ENCODE measurements around the gene RAPGEF5.

The RAPGEF5 gene

DNA sequence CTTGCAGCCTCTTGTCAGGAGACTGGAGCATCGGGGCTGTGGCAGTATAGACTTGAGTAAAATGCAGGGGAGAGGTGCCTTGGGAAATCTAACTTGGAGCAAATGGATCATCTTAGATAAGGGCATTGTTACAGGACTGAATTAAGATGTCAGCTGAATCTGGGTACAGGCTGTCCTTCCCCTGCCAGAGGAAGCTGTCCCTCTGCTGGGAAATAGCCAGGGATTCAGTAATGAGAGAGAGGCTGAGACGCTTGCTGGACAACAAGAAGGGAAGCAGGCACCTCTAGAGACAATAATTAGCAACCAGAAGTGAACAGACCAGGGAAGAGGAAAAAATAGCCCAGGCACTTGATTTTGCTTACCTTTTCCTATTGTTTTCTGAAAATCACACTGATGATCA is 20.7 kb upstream of the RAPGEF5 start:
- DNase-seq (ENCODE audit: low spot score) = peak; percentile 45

GRCh38 chr7:22375359-22376048 is 18.6 kb upstream of the RAPGEF5 start:
- no peak for DNase-seq (ENCODE audit: low spot score)

DNA sequence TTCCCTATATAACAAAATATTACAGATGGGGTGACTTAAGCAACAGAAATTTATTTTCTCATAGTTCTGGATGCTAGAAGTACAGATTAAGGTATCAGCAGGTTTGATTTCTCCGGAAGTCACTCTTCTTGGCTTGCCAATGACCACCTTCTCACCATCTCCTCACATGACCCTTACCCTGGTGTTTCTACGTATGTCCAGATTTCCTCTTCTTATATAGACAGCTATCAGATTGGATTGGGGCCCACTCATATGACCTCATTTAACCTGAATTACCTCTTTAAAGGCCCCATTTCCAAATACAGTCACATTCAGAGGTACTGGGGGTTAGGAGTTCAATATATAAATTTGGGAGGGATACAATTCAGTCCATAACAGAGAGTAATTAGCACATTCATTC is 17.0 kb upstream of the RAPGEF5 start:
- no peak for DNase-seq (ENCODE audit: low spot score)

GRCh38 chr7:22373388-22373787 is 16.4 kb upstream of the RAPGEF5 start:
- no peak for DNase-seq (ENCODE audit: low spot score)

GRCh38 chr7:22372863-22373262 is 15.9 kb upstream of the RAPGEF5 start:
- no peak for DNase-seq (ENCODE audit: low spot score)

- no peak for DNase-seq (ENCODE audit: low spot score)
These were observed 14.9 kb upstream of the RAPGEF5 start for GRCh38 chr7:22371878-22372277.

DNA sequence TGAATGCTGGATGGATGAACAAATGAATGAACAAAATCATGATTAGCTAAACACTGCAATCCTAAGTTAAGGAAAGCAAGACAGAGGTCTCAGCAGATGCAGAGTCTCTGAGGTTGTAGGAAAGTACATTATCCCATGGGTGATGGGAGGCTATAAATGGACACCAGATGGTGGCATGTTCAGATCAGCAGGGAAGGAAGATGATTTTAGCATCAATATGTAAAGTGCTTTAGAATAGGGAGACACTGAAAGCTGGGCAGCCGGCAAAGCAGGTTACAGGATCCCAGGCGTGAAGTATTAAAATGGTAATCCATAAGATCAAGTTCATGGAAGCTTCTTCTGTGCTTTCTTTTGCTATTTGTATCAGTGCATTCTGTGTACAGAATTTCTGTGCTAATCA is 7.9 kb upstream of the RAPGEF5 start:
- DNase-seq (ENCODE audit: low spot score) = no peak

GRCh38 chr7:22363756-22364422 is 6.9 kb upstream of the RAPGEF5 start:
- no peak for DNase-seq (ENCODE audit: low spot score)

GRCh38 chr7:22361795-22362194 is 4.8 kb upstream of the RAPGEF5 start:
- no peak for DNase-seq (ENCODE audit: low spot score)

DNA sequence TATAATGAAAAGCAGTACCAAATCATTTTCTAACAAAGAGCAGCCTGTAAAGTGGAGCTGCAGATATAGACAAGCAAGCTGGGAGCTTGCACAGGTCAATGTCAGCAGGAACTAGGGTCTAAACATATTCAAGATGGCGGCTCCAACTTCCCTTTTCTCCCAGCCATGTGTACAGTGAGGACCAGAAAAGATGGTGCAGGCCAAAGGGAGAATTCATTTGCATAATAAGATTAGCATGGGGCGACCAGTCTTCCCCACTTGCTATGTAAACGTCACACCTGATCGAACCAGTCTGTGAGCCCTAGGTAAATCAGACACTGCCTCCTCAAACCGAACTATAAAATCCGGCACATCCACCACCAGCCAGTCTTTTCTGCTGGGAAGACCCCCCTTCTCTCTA is 4.4 kb upstream of the RAPGEF5 start:
- no peak for DNase-seq (ENCODE audit: low spot score)

GRCh38 chr7:22358820-22359697 is 2.1 kb upstream of the RAPGEF5 start:
- DNase-seq (ENCODE audit: low spot score) = no peak

DNA sequence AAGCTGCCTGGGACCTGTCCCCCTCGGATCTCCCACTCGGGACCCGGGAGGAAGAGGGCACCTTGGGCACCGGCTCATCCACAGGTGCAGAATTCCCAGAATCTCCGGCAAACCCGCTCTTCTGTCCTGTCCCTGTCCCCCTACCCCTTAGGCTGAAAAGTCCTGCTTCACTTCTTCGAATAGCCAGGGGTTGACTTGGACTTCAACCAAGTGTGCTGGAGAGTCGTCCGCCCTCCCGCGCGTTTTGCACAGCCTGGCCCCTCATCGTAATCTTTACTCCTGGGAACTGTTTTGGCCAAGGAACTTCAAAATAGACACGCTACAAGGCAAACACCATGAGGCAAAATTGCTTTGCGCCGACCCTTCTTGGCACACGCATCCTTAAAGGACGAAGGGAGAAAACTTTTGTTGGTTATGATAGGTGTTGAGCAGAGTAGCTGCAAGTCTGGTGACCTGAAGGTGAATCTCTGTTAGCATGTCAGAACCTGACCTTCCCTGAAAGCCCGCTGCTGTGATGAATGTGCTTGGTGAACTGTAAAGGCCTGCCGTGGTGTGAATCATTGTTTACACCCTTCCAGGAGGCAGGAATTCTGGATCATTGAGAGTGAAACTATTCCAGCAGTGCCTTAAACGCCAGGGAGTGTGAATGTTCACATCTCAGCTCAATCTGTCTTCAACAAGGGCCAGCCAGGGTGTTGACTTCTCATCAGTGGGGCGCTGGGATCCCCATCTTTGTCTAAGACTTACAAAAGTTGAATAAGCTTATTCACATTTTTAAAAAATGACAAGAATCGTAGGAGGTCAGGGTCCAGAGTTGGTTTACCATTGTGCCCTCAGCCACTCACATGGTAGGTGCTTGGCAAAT is 589 bp upstream of the RAPGEF5 start:
- no peak for DNase-seq (ENCODE audit: low spot score)

DNA sequence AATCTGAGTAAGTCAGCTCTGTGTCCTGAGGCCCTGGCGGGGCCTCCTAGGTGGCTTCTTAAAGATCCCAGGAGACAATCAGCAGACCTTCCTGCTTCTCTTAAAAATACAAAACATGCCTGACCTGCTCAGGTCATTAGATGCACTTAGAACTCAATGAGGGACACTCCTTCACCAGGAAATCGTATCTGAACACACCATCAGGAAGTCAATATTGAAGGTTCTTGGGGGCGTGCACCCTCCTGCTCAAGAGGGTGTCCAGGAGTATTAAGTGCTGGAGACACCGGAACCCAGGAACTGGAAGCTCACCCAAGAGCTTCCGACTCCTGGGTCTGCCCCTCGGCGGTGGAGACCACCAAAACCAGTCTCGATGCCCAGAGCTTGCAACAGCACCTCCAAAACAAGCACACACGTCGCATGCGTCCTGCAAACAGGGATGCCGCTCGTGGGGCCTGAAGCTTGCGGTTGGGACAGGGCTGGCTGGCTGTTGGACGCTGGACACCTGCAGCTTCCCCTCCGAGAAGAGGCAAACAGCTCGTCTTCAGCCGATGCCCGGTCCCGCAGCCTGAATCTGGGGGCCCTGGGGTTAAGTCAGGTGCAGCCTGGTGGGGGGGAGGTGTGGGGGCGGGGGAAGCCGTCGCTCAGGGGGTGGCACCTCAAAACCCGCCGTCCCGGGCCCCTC is 803 bp downstream of the RAPGEF5 start:
- DNase-seq (ENCODE audit: low spot score) = no peak

- DNase-seq (ENCODE audit: low spot score) = no peak
These were observed 1.3 kb downstream of the RAPGEF5 start for GRCh38 chr7:22355620-22356009.

DNA sequence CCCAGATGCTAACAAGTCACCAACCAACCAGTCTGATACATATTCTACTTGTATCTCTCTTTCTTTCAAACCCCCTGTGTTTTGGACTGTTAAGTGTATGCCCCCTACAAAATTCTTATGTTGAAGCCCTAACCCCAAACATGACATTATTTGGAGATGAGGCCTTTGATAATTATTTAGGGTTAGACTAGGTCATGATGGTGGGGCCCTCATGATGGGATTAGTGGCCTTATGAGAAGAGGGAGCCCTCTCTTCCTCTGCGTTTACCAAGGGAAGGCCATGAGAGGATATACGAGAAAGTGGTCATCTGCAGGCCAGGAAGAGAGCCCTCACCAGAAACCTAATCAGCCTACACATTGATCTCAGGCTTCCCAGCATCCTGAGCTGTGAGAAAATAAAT is 2.5 kb downstream of the RAPGEF5 start:
- no peak for DNase-seq (ENCODE audit: low spot score)

- DNase-seq (ENCODE audit: low spot score) = no peak
These were observed 4.1 kb downstream of the RAPGEF5 start for GRCh38 chr7:22352887-22353286.

GRCh38 chr7:22351878-22352277 is 5.1 kb downstream of the RAPGEF5 start:
- DNase-seq (ENCODE audit: low spot score) = no peak

- DNase-seq (ENCODE audit: low spot score) = no peak
These were observed 5.6 kb downstream of the RAPGEF5 start for GRCh38 chr7:22351329-22351692.

DNA sequence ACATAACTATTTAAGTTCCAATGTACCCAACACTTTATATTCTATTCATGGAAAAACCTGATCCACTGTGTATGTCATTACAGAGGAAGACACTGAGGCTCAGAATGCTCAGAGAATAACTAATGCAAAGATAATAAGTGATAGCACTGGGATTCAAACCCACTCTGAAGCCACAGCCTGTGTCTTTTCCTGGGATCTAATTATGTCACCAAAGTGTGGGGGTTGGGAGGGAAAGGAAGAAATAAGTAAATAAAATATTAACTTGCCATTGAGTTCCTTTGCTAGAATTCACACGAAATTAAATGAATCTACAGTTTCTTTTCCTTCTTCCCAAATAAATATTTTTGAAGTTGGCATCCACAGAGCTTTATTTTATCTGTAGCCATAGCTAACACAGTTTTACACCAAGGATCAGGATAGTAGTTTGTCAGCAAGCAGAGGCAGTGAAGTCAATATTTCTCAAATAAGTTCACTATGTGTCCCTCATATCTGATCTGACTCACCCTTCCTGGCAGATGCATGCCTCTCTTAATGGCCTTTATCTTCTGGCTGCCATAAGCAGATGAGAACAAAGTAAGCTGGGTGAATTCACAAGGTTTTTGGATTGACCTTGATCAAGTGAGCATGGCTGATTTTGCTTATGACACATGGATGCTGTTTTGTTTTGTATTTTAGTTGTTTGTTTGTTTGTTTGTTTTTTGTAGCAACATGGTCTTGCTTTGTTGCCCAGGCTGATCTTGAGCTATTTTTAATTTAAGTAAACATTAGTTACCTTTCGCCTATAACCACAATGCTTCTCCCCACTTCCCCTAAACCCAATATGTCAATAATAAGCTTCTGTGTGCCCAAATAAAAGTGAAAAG is 6.3 kb downstream of the RAPGEF5 start:
- DNase-seq (ENCODE audit: low spot score) = no peak

DNA sequence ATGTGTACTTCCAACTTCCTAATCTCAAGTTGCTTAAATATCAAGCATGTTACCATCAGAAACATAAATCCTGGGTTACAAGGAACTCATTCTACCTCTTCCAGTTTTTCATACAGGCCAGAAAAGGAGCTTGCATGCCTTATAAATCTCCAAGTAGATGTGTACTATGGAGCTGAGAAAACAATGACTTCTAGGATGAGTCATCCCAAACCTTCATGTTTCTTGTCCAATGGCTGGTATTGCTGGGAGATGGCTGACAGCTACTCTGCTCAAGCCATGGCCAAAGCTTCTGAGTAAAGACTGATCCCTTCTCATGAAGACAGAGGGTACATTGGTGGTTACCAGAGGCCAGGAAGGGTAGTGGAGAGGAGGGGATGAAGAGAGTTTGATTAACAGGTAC is 8.6 kb downstream of the RAPGEF5 start:
- DNase-seq (ENCODE audit: low spot score) = no peak
